ENCODE data around the gene ICAM2.

The ICAM2 gene

DNA sequence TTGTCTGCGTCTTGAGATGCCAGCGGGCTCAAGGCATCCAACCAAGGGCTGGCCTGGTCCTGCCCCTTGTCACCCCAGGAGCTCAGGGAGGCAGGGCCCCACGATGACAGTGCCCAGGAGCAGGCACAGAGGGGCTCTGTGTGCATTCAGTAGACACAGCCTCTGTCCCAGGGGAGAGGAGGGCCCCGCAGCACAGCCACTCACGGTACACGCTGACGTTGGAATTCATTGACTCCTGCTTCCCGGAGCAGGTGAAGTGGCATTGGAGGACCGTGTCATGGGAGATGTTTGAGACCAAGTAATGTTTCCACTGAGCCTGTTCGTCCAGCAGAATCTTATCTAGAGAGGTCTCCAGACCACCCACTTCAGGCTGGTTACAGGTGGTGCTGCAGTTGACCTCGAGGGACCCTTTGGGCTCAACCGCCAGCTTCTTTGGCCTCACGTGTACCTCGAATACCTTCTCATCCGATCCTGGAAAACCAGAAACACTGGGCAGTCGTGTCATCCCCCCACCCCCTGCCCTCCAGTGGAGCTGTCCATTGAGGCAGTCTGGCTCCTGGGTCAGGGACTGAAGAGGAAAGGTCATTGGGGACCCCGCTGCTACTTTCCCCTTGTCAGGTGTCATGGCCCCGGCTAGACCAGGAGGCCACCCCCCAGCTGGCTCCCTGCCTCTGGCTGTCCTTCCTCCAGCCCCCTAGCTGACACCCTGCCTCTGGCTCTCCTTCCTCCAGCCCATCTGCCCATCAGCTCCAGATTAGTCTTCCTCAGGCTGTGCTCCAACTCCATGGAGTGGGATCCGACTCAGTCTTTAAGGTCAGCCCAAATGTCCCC, 15.3 kb downstream of the ICAM2 start:
- peak; percentile 70 for DNase-seq (ENCODE audit: low spot score)
- TF ChIP-seq, protein P1, sequence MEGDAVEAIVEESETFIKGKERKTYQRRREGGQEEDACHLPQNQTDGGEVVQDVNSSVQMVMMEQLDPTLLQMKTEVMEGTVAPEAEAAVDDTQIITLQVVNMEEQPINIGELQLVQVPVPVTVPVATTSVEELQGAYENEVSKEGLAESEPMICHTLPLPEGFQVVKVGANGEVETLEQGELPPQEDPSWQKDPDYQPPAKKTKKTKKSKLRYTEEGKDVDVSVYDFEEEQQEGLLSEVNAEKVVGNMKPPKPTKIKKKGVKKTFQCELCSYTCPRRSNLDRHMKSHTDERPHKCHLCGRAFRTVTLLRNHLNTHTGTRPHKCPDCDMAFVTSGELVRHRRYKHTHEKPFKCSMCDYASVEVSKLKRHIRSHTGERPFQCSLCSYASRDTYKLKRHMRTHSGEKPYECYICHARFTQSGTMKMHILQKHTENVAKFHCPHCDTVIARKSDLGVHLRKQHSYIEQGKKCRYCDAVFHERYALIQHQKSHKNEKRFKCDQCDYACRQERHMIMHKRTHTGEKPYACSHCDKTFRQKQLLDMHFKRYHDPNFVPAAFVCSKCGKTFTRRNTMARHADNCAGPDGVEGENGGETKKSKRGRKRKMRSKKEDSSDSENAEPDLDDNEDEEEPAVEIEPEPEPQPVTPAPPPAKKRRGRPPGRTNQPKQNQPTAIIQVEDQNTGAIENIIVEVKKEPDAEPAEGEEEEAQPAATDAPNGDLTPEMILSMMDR (IDR thresholded peaks at IDR 0.05): no peak
- H3K27ac ChIP-seq: peak overlapping the region in 1 of 2 donors; percentile 39
- H3K4me3 ChIP-seq: peak overlapping the region; percentile 11

- Histone ChIP-seq H3K4me3 (no peak overlapping the region), H3K27ac (peak overlapping the region in 1 of 2 donors; percentile 39)
- DNase-seq (ENCODE audit: low spot score): peak; percentile 55
- TF ChIP-seq, protein P1 (IDR thresholded peaks at IDR 0.05): no peak
Observed at GRCh38 chr17:64004218-64004770, 16.1 kb downstream of the ICAM2 start.

DNA sequence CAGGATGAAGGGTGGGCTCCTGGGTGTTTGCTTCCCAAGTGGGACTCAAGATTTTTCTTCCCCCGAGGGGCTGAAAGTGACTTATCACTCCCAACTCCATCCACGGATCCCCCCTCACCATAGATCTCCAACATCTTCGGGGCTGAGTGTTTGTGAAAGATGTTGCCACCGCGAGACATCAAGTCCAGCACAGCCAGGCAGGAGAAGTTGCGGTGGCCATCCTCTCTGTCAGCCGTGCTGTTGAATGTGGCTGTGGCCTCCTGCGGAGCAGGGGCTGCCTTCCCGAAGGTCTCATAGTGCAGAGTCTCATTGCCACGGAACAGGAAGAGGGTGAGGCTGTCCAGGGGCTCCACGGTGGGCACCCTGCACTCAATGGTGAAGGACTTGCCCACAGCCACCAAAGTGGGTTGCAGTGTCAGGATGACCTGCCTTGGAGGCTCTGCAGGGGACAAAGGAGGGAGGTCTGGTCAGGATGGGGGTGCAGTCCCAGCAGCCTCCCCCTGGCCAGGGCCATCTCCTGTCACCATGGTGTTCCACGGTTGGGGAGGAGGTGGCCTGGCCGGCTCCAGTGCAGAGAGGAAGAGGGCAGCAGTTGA, 16.8 kb downstream of the ICAM2 start:
- Histone ChIP-seq H3K4me3 (no peak overlapping the region), H3K27ac (no peak overlapping the region)
- DNase-seq (ENCODE audit: low spot score): peak; percentile 71
- TF ChIP-seq, protein P1 (IDR thresholded peaks at IDR 0.05): no peak

- H3K27ac ChIP-seq: peak overlapping the region in 1 of 2 donors; percentile 78
- H3K4me3 ChIP-seq: no peak overlapping the region
- TF ChIP-seq, protein P1 (IDR thresholded peaks at IDR 0.05): no peak
- DNase-seq (ENCODE audit: low spot score): peak; percentile 60
Observed at GRCh38 chr17:64002658-64003525, 17.5 kb downstream of the ICAM2 start.

GRCh38 chr17:64001763-64002529, 18.5 kb downstream of the ICAM2 start:
- Histone ChIP-seq H3K4me3 (no peak overlapping the region), H3K27ac (peak overlapping the region in 1 of 2 donors; percentile 78)
- TF ChIP-seq, protein P1 (IDR thresholded peaks at IDR 0.05): no peak
- no peak for DNase-seq (ENCODE audit: low spot score)

- Histone ChIP-seq H3K4me3 (no peak overlapping the region), H3K27ac (peak overlapping the region in 1 of 2 donors; percentile 78)
- no peak for DNase-seq (ENCODE audit: low spot score)
- TF ChIP-seq, protein P1 (IDR thresholded peaks at IDR 0.05): no peak
Observed at GRCh38 chr17:64001091-64001579, 19.3 kb downstream of the ICAM2 start.

Measured in coronary artery (tissue), 2 donors.